NCI-H1092 (cell line): Measurements from ENCODE around the gene CEP164.

ENCODE experiments used
- DNase-seq: peaks from one replicate; lab custom pipeline; 2025; lab: John Stamatoyannopoulos, UW

Gene CEP164

DNA sequence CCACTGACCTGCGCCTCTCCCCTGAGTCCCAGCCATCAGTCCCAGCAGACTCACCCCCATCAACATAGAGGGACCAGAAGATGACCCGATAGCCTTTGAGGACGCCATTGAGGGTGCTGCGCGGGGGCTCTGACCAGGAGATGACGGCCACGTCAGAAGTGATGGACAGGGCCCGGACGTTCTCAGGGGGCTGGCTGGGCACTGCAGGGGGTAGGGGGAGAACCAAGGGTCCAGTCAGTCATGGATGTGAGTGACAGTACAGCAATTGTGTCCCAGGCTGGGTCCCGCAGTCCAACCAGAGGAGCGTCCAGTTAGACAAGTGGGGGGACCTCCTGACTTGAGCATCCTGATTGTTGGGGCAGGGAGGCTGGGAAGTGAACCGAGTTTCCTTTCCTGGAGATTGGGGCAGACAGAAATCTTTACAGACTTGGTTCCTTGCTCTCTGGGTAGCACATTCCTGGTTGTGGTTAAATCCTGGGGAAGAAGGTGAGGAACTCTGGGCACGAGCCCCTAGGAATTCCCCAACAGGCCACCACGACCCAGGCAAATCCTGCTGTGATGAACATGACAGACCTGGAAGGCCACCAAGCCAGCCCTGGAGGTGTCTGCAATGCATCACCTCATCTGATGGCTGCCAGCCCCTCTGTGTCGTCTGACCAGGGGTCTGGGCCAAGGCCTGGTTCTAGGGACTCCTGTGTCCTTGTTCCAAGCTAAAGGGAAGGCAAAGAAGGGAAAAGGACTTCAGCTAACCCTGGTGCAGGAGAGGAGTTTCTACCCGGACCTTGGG is 133.9 kb downstream of the CEP164 start:
- no peak for DNase-seq

DNA sequence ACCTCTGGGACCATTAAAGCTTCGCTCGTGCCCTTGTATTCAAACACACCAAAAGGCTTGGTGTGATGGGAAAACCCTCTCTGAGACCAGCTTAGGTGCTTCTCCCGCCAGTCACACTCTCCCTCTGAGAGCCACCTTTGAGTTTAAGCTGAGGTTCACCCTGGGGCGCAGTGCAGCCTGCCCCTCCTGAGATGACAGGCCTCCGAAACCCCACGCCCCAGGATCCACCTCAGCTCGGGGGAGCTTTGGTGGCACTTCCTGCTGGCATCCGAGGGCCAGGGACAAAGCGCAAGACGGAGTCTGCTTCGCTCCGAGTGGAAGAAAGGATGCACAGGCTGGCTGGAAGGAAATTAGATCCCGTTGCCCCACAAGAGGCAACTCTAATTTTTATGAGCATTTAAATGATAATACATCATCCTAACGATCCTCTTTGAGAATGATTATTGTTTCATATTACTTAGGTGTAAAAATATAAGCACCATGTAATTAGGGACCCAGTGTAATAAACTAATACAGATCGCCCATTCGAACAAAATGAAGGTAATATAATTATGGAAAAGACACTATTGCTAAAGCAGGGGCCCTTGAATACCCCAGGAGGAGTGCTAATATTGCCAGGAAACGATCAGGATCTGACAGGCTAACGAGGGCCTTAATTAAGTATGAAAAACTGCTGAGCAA is 134.7 kb downstream of the CEP164 start:
- no peak for DNase-seq

DNA sequence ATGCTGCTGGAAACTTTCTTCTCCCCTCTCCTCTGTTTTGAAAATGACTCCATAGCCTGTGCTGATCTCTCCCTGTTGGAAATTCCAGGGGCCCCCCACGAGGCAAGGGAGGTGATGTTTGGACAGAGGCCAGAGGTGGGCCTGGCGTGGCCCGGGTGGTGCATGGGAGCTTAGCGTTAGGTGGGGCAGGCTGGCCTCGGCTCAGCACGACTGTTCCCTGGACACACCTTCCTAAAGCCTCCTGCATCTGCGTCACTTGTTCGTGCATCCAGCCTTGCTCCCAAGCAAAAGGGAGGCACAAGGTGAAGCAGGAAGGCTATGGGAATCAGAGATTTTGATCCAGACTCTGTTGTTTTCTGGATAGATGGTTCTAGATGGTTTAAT is 135.2 kb downstream of the CEP164 start:
- no peak for DNase-seq
